LNCaP clone FGC (cell line): Measurements from ENCODE around the gene ATXN7L2.

Experiments used
- DNase-seq: peaks from one replicate; pipeline ENCODE4 v3.0.0-alpha.2; 2011; ENCODE audit warnings: low read depth
- H3K4me3 ChIP-seq: 2 replicates; pipeline ENCODE4 v1.5.1; 2011; ENCODE audit warnings: mild to moderate bottlenecking, low read depth, low read length, control low read depth
- CTCF ChIP-seq: IDR thresholded peaks from 2 replicates; pipeline ENCODE4 v1.5.1; 2012; ENCODE audit warnings: mild to moderate bottlenecking; ENCODE audit not compliant: control insufficient read depth, insufficient read depth; ENCODE audit errors: extremely low read depth

The ATXN7L2 gene

GRCh38 chr1:109530457-109531087 is 46.9 kb downstream of the ATXN7L2 start:
- no peak for DNase-seq
- TF ChIP-seq CTCF = no peak
- no peak overlapping the region for H3K4me3 ChIP-seq

GRCh38 chr1:109531380-109531779 is 47.7 kb downstream of the ATXN7L2 start:
- DNase-seq = no peak
- TF ChIP-seq CTCF = no peak
- no peak overlapping the region for H3K4me3 ChIP-seq

- no peak overlapping the region for H3K4me3 ChIP-seq
- no peak for DNase-seq
- no peak for TF ChIP-seq CTCF
Observed at GRCh38 chr1:109531826-109532364, 48.2 kb downstream of the ATXN7L2 start.

- H3K4me3 ChIP-seq = no peak overlapping the region
- TF ChIP-seq CTCF = peak; percentile 99
- DNase-seq = no peak
Observed at GRCh38 chr1:109532365-109533136, 48.8 kb downstream of the ATXN7L2 start.

GRCh38 chr1:109534307-109534858 is 50.7 kb downstream of the ATXN7L2 start:
- TF ChIP-seq CTCF = no peak
- no peak for DNase-seq
- H3K4me3 ChIP-seq = no peak overlapping the region

- TF ChIP-seq CTCF = no peak
- no peak for DNase-seq
- no peak overlapping the region for H3K4me3 ChIP-seq
Observed at GRCh38 chr1:109535481-109535880, 51.8 kb downstream of the ATXN7L2 start.
